Panc1 (cell line): ENCODE data around the gene MRPL16. TPM values are rescaled to one million over a fixed set of nuclear protein-coding genes. Genes with fewer than 3 reads are reported as not detected.

ENCODE experiments used
- ATAC-seq: fragments of 200-7000 bp; cut with Tn5 transposase; 2 replicates; pipeline ENCODE4 v1.9.1; 2020; ENCODE audit warnings: mild to moderate bottlenecking, moderate library complexity
- BruUV-seq: library from RNA; stranded (reverse); fragments of 400-500 nt; replicated peaks from 2 replicates; lab custom pipeline; 2021; lab: Mats Ljungman, UMichigan
- CTCF ChIA-PET: fragments of 300-600 bp; sonication (Branson Sonifier 250); formaldehyde crosslinking; loops from one replicate; lab custom pipeline; 2022; ENCODE audit warnings: antibody characterized with exemption; lab: Charles Lee
- POLR2A ChIA-PET: fragments of 300-600 bp; sonication (Branson Sonifier 250); formaldehyde crosslinking; loops from one replicate; lab custom pipeline; 2022; ENCODE audit warnings: antibody characterized with exemption; lab: Charles Lee
- DNase-seq: peaks from one replicate; pipeline ENCODE4 v3.0.0-alpha.2; 2010; ENCODE audit warnings: low read depth, low spot score
- H3K27ac ChIP-seq: 2 replicates; pipeline ENCODE4 v1.5.1; 2011; ENCODE audit warnings: mild to moderate bottlenecking, low read length, inconsistent platforms
- H3K27me3 ChIP-seq: fragments of 200-500 bp; sonication (Bioruptor generic); 2 replicates; pipeline ENCODE4 v1.6.0; 2014; ENCODE audit warnings: low read length, inconsistent platforms; ENCODE audit not compliant: control insufficient read depth, insufficient read depth
- H3K36me3 ChIP-seq: fragments of 200-500 bp; sonication (Bioruptor generic); 2 replicates; pipeline ENCODE4 v1.5.1; 2014; ENCODE audit warnings: inconsistent platforms, mild to moderate bottlenecking, low read length, moderate library complexity; ENCODE audit not compliant: control insufficient read depth, insufficient read depth
- H3K4me1 ChIP-seq: 2 replicates; pipeline ENCODE4 v1.5.1; 2011; ENCODE audit warnings: inconsistent platforms, mild to moderate bottlenecking, low read length, moderate library complexity; ENCODE audit not compliant: control insufficient read depth, insufficient read depth
- H3K4me3 ChIP-seq, 2 experiments: 2 replicates each; pipeline ENCODE4 v1.5.1; 2011 to 2012; ENCODE audit warnings: low read depth in 2 of 2, low read length in 2 of 2, mild to moderate bottlenecking in 2 of 2, inconsistent platforms in 1 of 2, moderate library complexity in 1 of 2
- H3K9me3 ChIP-seq: fragments of 200-500 bp; sonication (Bioruptor generic); 2 replicates; pipeline ENCODE4 v1.5.1; 2014; ENCODE audit warnings: low read depth, mild to moderate bottlenecking, inconsistent platforms, low read length, moderate library complexity; ENCODE audit not compliant: control insufficient read depth, insufficient read depth
- POLR2AphosphoS5 ChIP-seq: IDR thresholded peaks from 2 replicates; pipeline ENCODE4 v1.6.1; 2012; ENCODE audit warnings: mild to moderate bottlenecking, low read depth, low read length, moderate library complexity
- SIN3A ChIP-seq: IDR thresholded peaks from 2 replicates; pipeline ENCODE4 v1.6.1; 2012; ENCODE audit warnings: low read depth, mild to moderate bottlenecking, low read length, moderate library complexity, borderline replicate concordance; ENCODE audit not compliant: insufficient read depth
- TCF7L2 ChIP-seq: IDR thresholded peaks from 2 replicates; pipeline ENCODE4 v1.6.1; 2011; ENCODE audit warnings: mild to moderate bottlenecking, low read depth, low read length, inconsistent platforms
- in situ Hi-C: cut with HindIII; loops from 2 replicates; pipeline ENCODE4 v1.10.0; 2016; ENCODE audit warnings: low sequenced_read_pairs, low pct_unique_long_range_greater_than_20kb
- intact Hi-C: fragments of 100-400 bp; cut with micrococcal nuclease; formaldehyde crosslinking; loops from one replicate; pipeline ENCODE4 v1.10.0; 2022; ENCODE audit not compliant: unreplicated experiment
- total RNA-seq: library from RNA; stranded (reverse); gene quantifications from one replicate; pipeline ENCODE4 v1.2.1, GENCODE V29; 2021; ENCODE audit not compliant: unreplicated experiment
- TF ChIP-seq, protein P1 (sequence below): fragments of 450-650 bp; IDR thresholded peaks from 2 replicates; pipeline ENCODE4 v1.5.1; 2017; ENCODE audit warnings: mild to moderate bottlenecking
- TF ChIP-seq, protein P2 (sequence below), 2 experiments: IDR thresholded peaks; 2 replicates each; pipeline ENCODE4 v1.6.1; 2011 to 2012; ENCODE audit warnings: low read depth in 2 of 2, control low read depth in 1 of 2, low read length in 1 of 2, mild to moderate bottlenecking in 1 of 2, moderate library complexity in 1 of 2; ENCODE audit not compliant: insufficient read depth in 1 of 2

The MRPL16 gene
- total RNA-seq, 1 experiment from 2014 or later: 41.8 TPM

DNA sequence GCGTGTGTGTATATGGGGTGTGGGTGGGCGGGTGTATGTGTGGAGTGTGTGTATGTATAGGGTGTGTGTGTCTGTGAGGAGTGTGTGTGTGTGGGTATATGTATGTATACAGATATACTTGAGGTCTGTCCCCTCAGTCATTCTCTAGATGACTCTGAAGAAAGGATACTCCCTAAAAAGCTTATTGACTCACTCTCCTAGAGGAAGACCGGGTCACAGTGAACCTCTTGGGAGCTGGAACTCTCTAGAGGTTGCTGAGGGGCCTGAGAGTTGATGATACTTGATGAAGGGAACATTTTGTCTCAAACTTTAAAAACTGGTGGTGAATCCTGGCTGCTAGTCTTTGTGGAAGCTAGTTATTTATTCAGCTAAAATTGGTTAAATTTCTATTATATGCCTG lies 40.3 kb downstream of the MRPL16 start:
- TF ChIP-seq, protein P1, sequence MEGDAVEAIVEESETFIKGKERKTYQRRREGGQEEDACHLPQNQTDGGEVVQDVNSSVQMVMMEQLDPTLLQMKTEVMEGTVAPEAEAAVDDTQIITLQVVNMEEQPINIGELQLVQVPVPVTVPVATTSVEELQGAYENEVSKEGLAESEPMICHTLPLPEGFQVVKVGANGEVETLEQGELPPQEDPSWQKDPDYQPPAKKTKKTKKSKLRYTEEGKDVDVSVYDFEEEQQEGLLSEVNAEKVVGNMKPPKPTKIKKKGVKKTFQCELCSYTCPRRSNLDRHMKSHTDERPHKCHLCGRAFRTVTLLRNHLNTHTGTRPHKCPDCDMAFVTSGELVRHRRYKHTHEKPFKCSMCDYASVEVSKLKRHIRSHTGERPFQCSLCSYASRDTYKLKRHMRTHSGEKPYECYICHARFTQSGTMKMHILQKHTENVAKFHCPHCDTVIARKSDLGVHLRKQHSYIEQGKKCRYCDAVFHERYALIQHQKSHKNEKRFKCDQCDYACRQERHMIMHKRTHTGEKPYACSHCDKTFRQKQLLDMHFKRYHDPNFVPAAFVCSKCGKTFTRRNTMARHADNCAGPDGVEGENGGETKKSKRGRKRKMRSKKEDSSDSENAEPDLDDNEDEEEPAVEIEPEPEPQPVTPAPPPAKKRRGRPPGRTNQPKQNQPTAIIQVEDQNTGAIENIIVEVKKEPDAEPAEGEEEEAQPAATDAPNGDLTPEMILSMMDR: no peak
- in situ Hi-C loops: no loop called here
- no peak for DNase-seq
- ATAC-seq: no peak
- Histone ChIP-seq H3K27me3 (no peaks in the 10 kb centered on the region), H3K27ac (no peak overlapping the region), H3K9me3 (no peaks in the 10 kb centered on the region), H3K4me1 (peaks cover 11% of the 10 kb centered on the region; the same call in 1 of the 2 replicates), H3K4me3 (no peak overlapping the region), H3K36me3 (no peaks in the 10 kb centered on the region)
- intact Hi-C loops: loop anchor here (10.0 kb wide), 1 partner anchor 216 kb away; no protein-coding TSS in a partner anchor
- POLR2A ChIA-PET: interaction anchor here (0.6 kb wide), 1 partner anchor 61 kb away, joined by 3 read pairs; no protein-coding TSS in a partner anchor
- CTCF ChIA-PET: no interaction called here
- BruUV-seq: no TSS peak

DNA sequence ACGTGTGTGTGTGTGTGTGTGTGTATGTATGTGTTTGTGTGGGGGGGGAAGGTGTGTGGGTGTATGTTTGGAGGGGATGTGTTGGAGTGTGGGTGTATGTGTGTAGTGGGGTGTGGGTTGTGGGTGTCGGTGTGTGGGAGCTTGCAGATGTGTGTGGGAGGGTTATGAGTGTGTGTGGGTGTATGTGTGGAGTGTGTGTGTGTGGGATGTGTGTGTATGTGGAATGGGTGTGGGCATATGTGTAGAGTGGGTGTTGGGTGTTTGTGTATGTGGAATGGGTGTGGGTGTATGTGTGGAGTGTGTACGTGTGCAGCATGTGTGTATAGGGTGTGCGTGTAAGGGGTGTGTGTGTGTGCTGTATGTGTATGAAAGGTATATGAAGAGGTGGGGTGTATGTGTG lies 40.8 kb downstream of the MRPL16 start:
- Histone ChIP-seq H3K36me3 (no peaks in the 10 kb centered on the region), H3K4me3 (no peak overlapping the region), H3K9me3 (no peaks in the 10 kb centered on the region), H3K27ac (no peak overlapping the region), H3K4me1 (peaks cover 13% of the 10 kb centered on the region; the same call in 1 of the 2 replicates), H3K27me3 (no peaks in the 10 kb centered on the region)
- CTCF ChIA-PET: no interaction called here
- in situ Hi-C loops (no loop called here), intact Hi-C loops (loop anchor here (10.0 kb wide), 1 partner anchor 215 kb away; no protein-coding TSS in a partner anchor)
- TF ChIP-seq POLR2AphosphoS5: no peak
- TF ChIP-seq, protein P1: no peak
- DNase-seq (no peak), ATAC-seq (no peak)
- BruUV-seq: no TSS peak
- POLR2A ChIA-PET: no interaction called here

DNA sequence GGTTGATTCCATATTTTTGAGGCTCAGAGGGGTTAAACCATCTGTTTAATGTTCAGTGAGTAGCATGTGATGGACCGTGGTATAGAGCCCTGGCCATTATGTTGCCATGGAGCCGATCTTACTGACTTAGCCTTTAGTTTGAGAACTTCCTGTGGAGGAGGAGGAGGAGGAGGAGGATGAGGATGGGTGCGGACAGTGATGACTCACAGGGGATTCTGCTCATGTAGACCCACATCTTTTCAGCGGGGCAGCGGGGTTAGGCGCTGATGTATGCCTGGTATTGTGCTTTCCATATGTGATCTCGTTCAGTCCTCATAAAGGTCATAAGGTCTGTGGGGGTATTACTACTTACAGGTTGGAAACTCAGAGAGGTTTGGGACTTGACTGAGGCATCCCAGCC lies 41.5 kb downstream of the MRPL16 start:
- no peak overlapping the region for H3K27ac ChIP-seq
- intact Hi-C loops: no loop called here
- peaks cover 13% of the 10 kb centered on the region; the same call in 1 of the 2 replicates for H3K4me1 ChIP-seq
- in situ Hi-C loops: no loop called here
- H3K4me3 ChIP-seq: no peak overlapping the region
- H3K36me3 ChIP-seq: no peaks in the 10 kb centered on the region
- ChIA-PET POLR2A (no interaction called here), CTCF (no interaction called here)
- no peaks in the 10 kb centered on the region for H3K9me3 ChIP-seq
- TF ChIP-seq SIN3A: no peak
- no peak for TF ChIP-seq TCF7L2
- TF ChIP-seq, protein P1: no peak
- TF ChIP-seq POLR2AphosphoS5: no peak
- TF ChIP-seq, protein P2, sequence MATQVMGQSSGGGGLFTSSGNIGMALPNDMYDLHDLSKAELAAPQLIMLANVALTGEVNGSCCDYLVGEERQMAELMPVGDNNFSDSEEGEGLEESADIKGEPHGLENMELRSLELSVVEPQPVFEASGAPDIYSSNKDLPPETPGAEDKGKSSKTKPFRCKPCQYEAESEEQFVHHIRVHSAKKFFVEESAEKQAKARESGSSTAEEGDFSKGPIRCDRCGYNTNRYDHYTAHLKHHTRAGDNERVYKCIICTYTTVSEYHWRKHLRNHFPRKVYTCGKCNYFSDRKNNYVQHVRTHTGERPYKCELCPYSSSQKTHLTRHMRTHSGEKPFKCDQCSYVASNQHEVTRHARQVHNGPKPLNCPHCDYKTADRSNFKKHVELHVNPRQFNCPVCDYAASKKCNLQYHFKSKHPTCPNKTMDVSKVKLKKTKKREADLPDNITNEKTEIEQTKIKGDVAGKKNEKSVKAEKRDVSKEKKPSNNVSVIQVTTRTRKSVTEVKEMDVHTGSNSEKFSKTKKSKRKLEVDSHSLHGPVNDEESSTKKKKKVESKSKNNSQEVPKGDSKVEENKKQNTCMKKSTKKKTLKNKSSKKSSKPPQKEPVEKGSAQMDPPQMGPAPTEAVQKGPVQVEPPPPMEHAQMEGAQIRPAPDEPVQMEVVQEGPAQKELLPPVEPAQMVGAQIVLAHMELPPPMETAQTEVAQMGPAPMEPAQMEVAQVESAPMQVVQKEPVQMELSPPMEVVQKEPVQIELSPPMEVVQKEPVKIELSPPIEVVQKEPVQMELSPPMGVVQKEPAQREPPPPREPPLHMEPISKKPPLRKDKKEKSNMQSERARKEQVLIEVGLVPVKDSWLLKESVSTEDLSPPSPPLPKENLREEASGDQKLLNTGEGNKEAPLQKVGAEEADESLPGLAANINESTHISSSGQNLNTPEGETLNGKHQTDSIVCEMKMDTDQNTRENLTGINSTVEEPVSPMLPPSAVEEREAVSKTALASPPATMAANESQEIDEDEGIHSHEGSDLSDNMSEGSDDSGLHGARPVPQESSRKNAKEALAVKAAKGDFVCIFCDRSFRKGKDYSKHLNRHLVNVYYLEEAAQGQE (IDR thresholded peaks at IDR 0.05; ENCODE audit: insufficient read depth in 1 of 2, low read depth in 2 of 2, low read length in 1 of 2): no peak
- DNase-seq: no peak
- ATAC-seq: no peak
- no TSS peak for BruUV-seq
- H3K27me3 ChIP-seq: no peaks in the 10 kb centered on the region
